Fibroblast of lung (primary cell): ENCODE measurements around the gene SHISA5. TPM values are rescaled to one million over a fixed set of nuclear protein-coding genes. Genes with fewer than 3 reads are reported as not detected.
A peak's percentile ranks its signal among the peaks of the same experiment; 100 is the strongest.

Experiments used
- DNase-seq, 2 donors: peaks; one replicate each; pipeline versions ENCODE4 v3.0.0 to v3.0.0-alpha.2; 2010; ENCODE audit warnings: low read depth in 2 of 2
- H2AFZ ChIP-seq: 2 replicates; pipeline ENCODE4 v1.5.1; 2012; ENCODE audit warnings: low read length, control low read depth, inconsistent platforms
- H3K27ac ChIP-seq: 2 replicates; pipeline ENCODE4 v1.5.1; 2011; ENCODE audit warnings: low read length, control low read depth; ENCODE audit not compliant: insufficient read depth
- H3K27me3 ChIP-seq: 2 replicates; pipeline ENCODE4 v1.5.1; 2011; ENCODE audit warnings: mild to moderate bottlenecking, low read length; ENCODE audit not compliant: control insufficient read depth, insufficient read depth
- H3K36me3 ChIP-seq: 2 replicates; pipeline ENCODE4 v1.5.1; 2011; ENCODE audit warnings: low read length; ENCODE audit not compliant: control insufficient read depth, insufficient read depth
- H3K4me1 ChIP-seq: 2 replicates; pipeline ENCODE4 v1.5.1; 2011; ENCODE audit warnings: low read length; ENCODE audit not compliant: control insufficient read depth, insufficient read depth; ENCODE audit errors: extremely low read depth
- H3K4me2 ChIP-seq: 2 replicates; pipeline ENCODE4 v1.5.1; 2011; ENCODE audit warnings: low read length, control low read depth; ENCODE audit not compliant: insufficient read depth; ENCODE audit errors: extremely low read depth
- H3K4me3 ChIP-seq, 4 experiments: fragments of 200-600 bp in 1 of 4; sonication (generic) in 1 of 4; replicated peaks in 1 of 4; 2 replicates each; pipeline ENCODE4 v1.5.1; 2011 to 2016; ENCODE audit warnings: low read length in 4 of 4, low read depth in 3 of 4, mild to moderate bottlenecking in 3 of 4, control low read depth in 2 of 4, inconsistent platforms in 1 of 4, mixed read lengths in 1 of 4; ENCODE audit not compliant: insufficient read depth in 1 of 4; ENCODE audit errors: control extremely low read depth in 1 of 4
- H3K79me2 ChIP-seq: 2 replicates; pipeline ENCODE4 v1.5.1; 2012; ENCODE audit warnings: mild to moderate bottlenecking, low read length, inconsistent platforms; ENCODE audit not compliant: control insufficient read depth, insufficient read depth
- H3K9ac ChIP-seq: 2 replicates; pipeline ENCODE4 v1.5.1; 2011; ENCODE audit warnings: mild to moderate bottlenecking, low read length, control low read depth; ENCODE audit not compliant: insufficient read depth
- H3K9me3 ChIP-seq: 2 replicates; pipeline ENCODE4 v1.5.1; 2012; ENCODE audit warnings: low read depth, low read length; ENCODE audit not compliant: control insufficient read depth, insufficient read depth
- H4K20me1 ChIP-seq: 2 replicates; pipeline ENCODE4 v1.5.1; 2011; ENCODE audit warnings: low read length; ENCODE audit not compliant: control insufficient read depth, insufficient read depth; ENCODE audit errors: extremely low read depth
- EZH2 ChIP-seq: IDR thresholded peaks from 2 replicates; pipeline ENCODE4 v1.5.1; 2012; ENCODE audit warnings: low read length, control low read depth, mild to moderate bottlenecking; ENCODE audit errors: missing control alignments
- polyA plus RNA-seq, 2 donors: library from polyadenylated mRNA; depleted of rRNA in 1 of 2; stranded (reverse) in 1 of 2; unstranded in 1 of 2; fragments of >200 nt; gene quantifications; 2 replicates each; pipeline ENCODE4 v1.2.1, GENCODE V29; 2011 to 2012; ENCODE audit warnings: missing spikeins in 1 of 2
- total RNA-seq: library from RNA; depleted of rRNA; stranded (reverse); fragments of >200 nt; gene quantifications from 2 replicates; pipeline ENCODE4 v1.2.1, GENCODE V29; 2014
- TF ChIP-seq, protein P1 (sequence below), 2 donors: IDR thresholded peaks in 1 of 2; conservative IDR thresholded peaks in 1 of 2; 1 replicate in 1 of 2; 2 replicates in 1 of 2; pipeline ENCODE4 v1.5.1; 2011 to 2012; ENCODE audit warnings: low read length in 2 of 2, control low read depth in 1 of 2, inconsistent platforms in 1 of 2, low read depth in 1 of 2, mild to moderate bottlenecking in 1 of 2

The SHISA5 gene
- total and polyA plus RNA-seq, 2 donors (not counting 1 experiment from before 2014, with no cell fraction given) = 136 to 139 TPM

DNA sequence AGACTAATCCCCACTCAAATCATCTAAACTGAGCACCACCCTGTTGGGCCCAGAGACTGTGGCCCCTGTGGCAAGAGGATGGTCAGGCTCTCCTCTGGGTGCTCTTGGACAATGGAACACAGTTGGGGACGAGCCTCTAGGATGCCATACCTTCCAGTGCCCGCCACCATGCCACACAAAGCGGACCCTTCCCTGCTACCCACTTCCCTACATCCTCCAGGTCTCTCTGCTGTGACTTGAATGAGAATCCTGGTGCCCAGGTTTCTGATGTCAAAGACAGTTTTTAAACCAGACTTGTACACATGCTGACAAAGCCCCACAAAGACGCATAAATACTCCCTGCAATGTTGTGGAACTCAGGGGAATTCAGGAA, 68.8 kb downstream of the SHISA5 start:
- TF ChIP-seq, protein P1, sequence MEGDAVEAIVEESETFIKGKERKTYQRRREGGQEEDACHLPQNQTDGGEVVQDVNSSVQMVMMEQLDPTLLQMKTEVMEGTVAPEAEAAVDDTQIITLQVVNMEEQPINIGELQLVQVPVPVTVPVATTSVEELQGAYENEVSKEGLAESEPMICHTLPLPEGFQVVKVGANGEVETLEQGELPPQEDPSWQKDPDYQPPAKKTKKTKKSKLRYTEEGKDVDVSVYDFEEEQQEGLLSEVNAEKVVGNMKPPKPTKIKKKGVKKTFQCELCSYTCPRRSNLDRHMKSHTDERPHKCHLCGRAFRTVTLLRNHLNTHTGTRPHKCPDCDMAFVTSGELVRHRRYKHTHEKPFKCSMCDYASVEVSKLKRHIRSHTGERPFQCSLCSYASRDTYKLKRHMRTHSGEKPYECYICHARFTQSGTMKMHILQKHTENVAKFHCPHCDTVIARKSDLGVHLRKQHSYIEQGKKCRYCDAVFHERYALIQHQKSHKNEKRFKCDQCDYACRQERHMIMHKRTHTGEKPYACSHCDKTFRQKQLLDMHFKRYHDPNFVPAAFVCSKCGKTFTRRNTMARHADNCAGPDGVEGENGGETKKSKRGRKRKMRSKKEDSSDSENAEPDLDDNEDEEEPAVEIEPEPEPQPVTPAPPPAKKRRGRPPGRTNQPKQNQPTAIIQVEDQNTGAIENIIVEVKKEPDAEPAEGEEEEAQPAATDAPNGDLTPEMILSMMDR (conservative IDR thresholded peaks at IDR 0.05 in 1 of 2, IDR thresholded peaks at IDR 0.05 in 1 of 2; ENCODE audit: low read depth in 1 of 2, low read length in 2 of 2) = no peak
- TF ChIP-seq EZH2 = no peak
- peaks cover 3% of the 10 kb centered on the region for H3K79me2 ChIP-seq

DNA sequence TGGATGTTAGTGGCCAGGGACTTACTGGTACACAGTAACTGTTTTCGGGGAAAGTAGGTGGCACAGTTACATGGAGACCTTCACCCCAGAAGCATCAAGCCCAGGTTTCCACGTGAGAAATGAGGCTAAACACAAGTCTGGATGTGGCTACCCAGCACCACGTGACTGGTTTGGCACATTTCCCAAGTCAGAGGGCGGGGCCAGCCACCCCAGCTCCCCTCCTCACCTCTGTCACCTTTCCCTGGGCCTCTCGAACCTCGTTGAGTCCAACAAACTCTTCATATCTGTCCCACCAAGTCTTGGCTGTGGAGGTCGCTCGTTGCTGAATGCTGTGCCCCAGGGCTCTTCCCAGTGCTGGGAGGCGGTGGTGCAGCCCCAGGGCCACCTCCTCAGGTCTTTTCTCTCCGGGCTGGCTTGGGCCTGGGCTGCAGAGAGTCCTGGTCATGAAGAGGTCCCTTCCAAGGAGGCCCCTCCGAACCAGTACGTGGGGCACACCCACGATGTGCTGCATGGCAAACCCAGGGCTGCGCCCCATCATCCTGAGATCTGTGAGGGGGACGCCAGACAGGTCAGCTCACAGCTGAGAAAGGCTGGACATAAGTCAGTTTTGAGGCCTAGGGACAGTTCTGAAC, 69.3 kb downstream of the SHISA5 start:
- Histone ChIP-seq H3K27me3 (no peaks in the 10 kb centered on the region), H3K36me3 (peaks cover 7% of the 10 kb centered on the region), H3K27ac (no peak overlapping the region), H3K9ac (no peak overlapping the region), H3K4me2 (no peak overlapping the region), H2AFZ (no peak overlapping the region), H3K4me3 (no peak overlapping the region), H3K4me1 (peaks cover 15% of the 10 kb centered on the region), H3K79me2 (peaks cover under 1% of the 10 kb centered on the region), H3K9me3 (no peaks in the 10 kb centered on the region), H4K20me1 (no peaks in the 10 kb centered on the region)
- DNase-seq = no peak
- no peak for TF ChIP-seq EZH2
- TF ChIP-seq, protein P1 (conservative IDR thresholded peaks at IDR 0.05 in 1 of 2, IDR thresholded peaks at IDR 0.05 in 1 of 2; ENCODE audit: low read depth in 1 of 2, low read length in 2 of 2) = no peak

More for the DNA sequence above, 68.8 kb downstream of the SHISA5 start:
- Histone ChIP-seq H3K27me3 (no peaks in the 10 kb centered on the region), H3K27ac (no peak overlapping the region), H3K4me1 (peaks cover 11% of the 10 kb centered on the region), H2AFZ (no peak overlapping the region), H3K4me3 (no peak overlapping the region), H3K4me2 (no peak overlapping the region), H3K9ac (no peak overlapping the region), H4K20me1 (no peaks in the 10 kb centered on the region), H3K9me3 (no peaks in the 10 kb centered on the region), H3K36me3 (peaks cover 7% of the 10 kb centered on the region)
- DNase-seq = no peak

DNA sequence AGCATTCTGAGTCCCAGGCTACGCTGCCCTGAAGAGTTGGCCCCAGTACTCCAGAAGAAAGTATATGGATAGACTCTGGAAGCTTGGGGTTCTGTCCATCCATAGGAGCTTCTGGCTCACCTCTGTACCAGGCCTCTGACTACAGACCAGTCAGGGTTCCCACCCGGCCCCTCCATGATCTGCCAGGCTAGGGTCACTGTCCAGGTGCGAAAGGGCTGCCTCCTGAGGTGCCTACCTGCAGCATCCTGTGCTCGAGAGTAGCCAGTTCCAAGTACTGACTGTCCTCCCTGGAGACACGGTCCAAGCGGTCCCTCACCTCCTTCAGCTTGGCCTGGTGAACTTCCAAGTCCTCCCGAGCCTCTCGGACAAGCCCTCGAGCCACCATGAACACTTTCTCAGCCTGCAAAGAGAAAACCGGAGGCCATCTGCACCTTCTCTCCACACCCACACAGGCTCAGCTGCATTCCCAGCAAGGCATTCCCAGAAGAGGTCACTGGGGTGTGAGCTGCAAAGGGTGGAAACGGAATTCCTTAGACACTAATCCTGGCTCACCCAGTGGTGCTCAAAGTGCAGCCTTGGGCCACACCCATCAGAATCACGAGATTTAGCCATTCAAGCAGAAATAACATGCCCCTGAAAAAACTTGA, 70.4 kb downstream of the SHISA5 start:
- H3K4me2 ChIP-seq = peak overlapping the region; percentile 15
- no peaks in the 10 kb centered on the region for H3K79me2 ChIP-seq
- H3K4me1 ChIP-seq = peaks cover 15% of the 10 kb centered on the region
- H4K20me1 ChIP-seq = no peaks in the 10 kb centered on the region
- DNase-seq = peak; percentile 57 to 84
- no peak overlapping the region for H2AFZ ChIP-seq
- H3K4me3 ChIP-seq = peak overlapping the region in 1 of 4 experiments; percentile 23
- TF ChIP-seq, protein P1 (conservative IDR thresholded peaks at IDR 0.05 in 1 of 2, IDR thresholded peaks at IDR 0.05 in 1 of 2; ENCODE audit: low read depth in 1 of 2, low read length in 2 of 2) = no peak
- TF ChIP-seq EZH2 = no peak
- H3K27me3 ChIP-seq = no peaks in the 10 kb centered on the region
- H3K27ac ChIP-seq = no peak overlapping the region
- H3K9me3 ChIP-seq = no peaks in the 10 kb centered on the region
- H3K9ac ChIP-seq = no peak overlapping the region
- peaks cover 7% of the 10 kb centered on the region for H3K36me3 ChIP-seq
